Body of pancreas (tissue), 4 donors: ENCODE results near the gene TLE1.

Experiments used
- CTCF ChIP-seq, 7 experiments: fragments of 450-650 bp in 4 of 7; fragments of 200-600 bp in 3 of 7; sonication (generic) in 3 of 7; IDR thresholded peaks; one replicate each; pipeline ENCODE4 v1.5.1; 2016 to 2019; ENCODE audit warnings: antibody characterized with exemption in 7 of 7
- POLR2A ChIP-seq, 3 donors: fragments of 450-650 bp; IDR thresholded peaks; one replicate each; pipeline ENCODE4 v1.6.1; 2016; ENCODE audit warnings: antibody characterized with exemption in 3 of 3, mild to moderate bottlenecking in 2 of 3

- TF ChIP-seq CTCF (IDR thresholded peaks at IDR 0.05) (no peak), POLR2A (IDR thresholded peaks at IDR 0.05) (no peak)
Measured at GRCh38 chr9:81635521-81636254, 53.7 kb downstream of the TLE1 start.
